ENCODE data around the gene COBLL1. TPM values are rescaled to one million over a fixed set of nuclear protein-coding genes. Genes with fewer than 3 reads are reported as not detected.

The COBLL1 gene
- total RNA-seq, 2 experiments from 2014 or later = 0.28 to 0.45 TPM

DNA sequence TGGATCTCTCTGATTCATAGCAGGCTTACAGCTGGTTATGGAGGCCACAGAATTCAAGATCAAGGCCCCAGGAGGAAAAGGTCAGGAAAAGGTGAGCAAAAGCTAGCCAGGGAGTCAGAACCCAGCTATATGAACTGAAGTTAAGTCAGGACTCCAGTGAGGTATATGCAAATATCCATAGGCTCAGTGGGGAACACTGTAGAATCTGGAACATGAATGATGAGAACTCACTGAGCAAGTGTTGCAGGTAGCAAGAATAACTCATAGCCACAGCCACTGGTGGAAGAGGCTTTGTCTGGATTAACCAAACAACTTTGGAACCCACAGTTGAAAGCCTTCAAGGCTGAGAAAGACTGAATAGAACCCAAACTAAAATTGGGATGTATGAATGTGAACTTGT, 24.7 kb downstream of the COBLL1 start:
- no peaks in the 10 kb centered on the region for H3K36me3 Mint-ChIP-seq
- H3K4me3 Mint-ChIP-seq = no peak overlapping the region
- H3K27ac Mint-ChIP-seq = no peak overlapping the region
- no peak for DNase-seq
- no peaks in the 10 kb centered on the region for H3K9me3 Mint-ChIP-seq
- no peaks in the 10 kb centered on the region for H3K4me1 Mint-ChIP-seq
- H3K27me3 Mint-ChIP-seq = no peaks in the 10 kb centered on the region

GRCh38 chr2:164816046-164816445, 25.6 kb downstream of the COBLL1 start:
- H3K4me1 Mint-ChIP-seq = no peaks in the 10 kb centered on the region
- DNase-seq = no peak
- H3K27me3 Mint-ChIP-seq = no peaks in the 10 kb centered on the region
- no peak overlapping the region for H3K4me3 Mint-ChIP-seq
- H3K27ac Mint-ChIP-seq = no peak overlapping the region
- no peaks in the 10 kb centered on the region for H3K36me3 Mint-ChIP-seq
- H3K9me3 Mint-ChIP-seq = no peaks in the 10 kb centered on the region

DNA sequence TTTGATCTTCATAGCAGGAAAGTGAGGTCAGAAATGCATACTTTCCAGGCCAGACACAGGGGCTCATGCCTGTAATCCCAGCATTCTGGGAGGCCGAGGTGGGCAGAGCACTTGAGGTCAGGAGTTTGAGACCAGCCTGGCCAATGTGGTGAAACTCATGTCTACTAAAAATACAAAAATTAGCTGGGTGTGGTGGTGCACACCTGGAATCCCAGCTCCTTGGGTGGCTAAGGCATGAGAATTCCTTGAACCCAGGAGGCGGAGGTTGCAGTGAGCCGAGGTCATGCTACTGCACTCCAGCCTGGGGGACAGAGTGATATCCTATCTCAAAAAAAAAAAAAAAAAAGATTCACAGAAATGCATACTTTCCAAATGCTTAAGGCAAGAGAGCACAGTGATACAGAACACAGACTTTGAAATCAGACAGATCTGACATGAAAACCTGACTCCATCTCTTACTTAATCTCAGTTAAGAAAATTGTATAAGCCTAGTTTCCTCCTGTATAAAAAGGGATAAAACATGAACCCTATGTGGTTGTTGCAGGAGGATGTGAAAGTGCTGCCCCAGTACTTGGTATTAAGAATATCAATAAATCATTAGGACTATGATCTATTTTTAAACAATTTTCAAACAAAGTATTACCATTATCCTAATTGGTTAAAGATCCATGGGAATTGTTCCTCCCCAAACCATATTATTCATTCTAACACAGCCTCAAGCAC, 26.4 kb downstream of the COBLL1 start:
- Mint-ChIP-seq H3K9me3 (no peaks in the 10 kb centered on the region), H3K4me3 (no peak overlapping the region), H3K36me3 (no peaks in the 10 kb centered on the region), H3K27me3 (no peaks in the 10 kb centered on the region), H3K27ac (no peak overlapping the region), H3K4me1 (no peaks in the 10 kb centered on the region)
- no peak for DNase-seq

GRCh38 chr2:164813535-164813934, 28.1 kb downstream of the COBLL1 start:
- H3K4me3 Mint-ChIP-seq = no peak overlapping the region
- no peaks in the 10 kb centered on the region for H3K27me3 Mint-ChIP-seq
- H3K9me3 Mint-ChIP-seq = no peaks in the 10 kb centered on the region
- no peaks in the 10 kb centered on the region for H3K36me3 Mint-ChIP-seq
- no peak for DNase-seq
- no peaks in the 10 kb centered on the region for H3K4me1 Mint-ChIP-seq
- H3K27ac Mint-ChIP-seq = no peak overlapping the region

DNA sequence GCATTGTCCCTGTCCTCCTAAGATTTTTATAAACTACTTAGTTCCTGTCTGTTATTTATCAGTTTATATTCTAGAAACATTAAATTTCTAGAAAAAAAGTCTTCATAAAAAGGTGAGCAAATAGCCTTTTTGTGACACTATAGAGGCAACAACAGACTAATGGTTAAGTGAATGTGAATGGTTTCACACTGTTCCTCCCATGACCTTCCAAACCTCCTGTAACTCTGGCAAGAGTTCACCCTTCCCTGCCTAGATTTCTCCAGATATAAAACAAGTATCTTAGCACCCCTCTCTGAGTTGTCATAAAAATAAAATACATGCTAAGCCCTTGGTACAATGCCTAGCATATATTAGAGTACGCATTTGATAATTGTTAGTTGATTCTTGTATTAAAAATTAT, 29.2 kb downstream of the COBLL1 start:
- no peak overlapping the region for H3K4me3 Mint-ChIP-seq
- no peaks in the 10 kb centered on the region for H3K27me3 Mint-ChIP-seq
- H3K9me3 Mint-ChIP-seq = no peaks in the 10 kb centered on the region
- DNase-seq = no peak
- H3K36me3 Mint-ChIP-seq = no peaks in the 10 kb centered on the region
- no peak overlapping the region for H3K27ac Mint-ChIP-seq
- no peaks in the 10 kb centered on the region for H3K4me1 Mint-ChIP-seq

DNA sequence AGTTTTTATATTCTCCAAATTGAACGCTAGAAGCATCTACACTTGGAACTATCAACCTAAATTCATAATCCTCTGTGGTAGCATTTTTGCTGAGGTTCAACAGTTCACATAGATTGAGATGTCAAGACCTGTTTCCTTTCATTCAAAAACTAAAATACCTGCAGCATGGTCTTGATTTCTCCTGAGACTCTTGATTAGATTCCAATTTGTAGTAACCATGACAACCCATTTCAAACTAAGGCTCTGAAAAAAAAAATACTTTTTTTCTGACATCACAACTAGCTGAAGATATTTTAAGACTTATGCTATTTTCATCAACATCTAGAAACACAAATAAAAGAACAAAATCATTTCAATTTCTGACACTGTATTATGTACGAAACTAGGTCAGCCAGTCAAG, 29.8 kb downstream of the COBLL1 start:
- no peak for DNase-seq
- Mint-ChIP-seq H3K4me3 (no peak overlapping the region), H3K4me1 (no peaks in the 10 kb centered on the region), H3K9me3 (no peaks in the 10 kb centered on the region), H3K27ac (no peak overlapping the region), H3K36me3 (no peaks in the 10 kb centered on the region), H3K27me3 (no peaks in the 10 kb centered on the region)

DNA sequence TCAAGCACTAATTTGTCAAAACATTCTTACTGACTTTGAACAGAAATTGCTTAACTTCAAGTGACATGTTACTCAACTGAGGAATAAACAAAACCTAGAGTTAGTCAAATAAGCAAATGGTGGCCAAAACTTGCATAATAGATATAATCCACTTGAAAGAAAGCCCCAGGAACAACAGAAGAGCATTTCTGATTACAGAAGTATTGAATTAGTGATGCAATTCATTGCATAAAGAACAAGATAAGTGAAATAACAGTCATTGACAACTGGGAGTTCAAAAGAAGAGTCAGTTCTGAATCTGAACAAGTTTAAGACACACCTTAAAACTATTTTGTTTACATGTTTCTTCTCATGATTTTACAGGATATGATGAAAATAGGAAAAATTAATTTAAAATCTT, 30.8 kb downstream of the COBLL1 start:
- Mint-ChIP-seq H3K9me3 (no peaks in the 10 kb centered on the region), H3K36me3 (no peaks in the 10 kb centered on the region), H3K27ac (no peak overlapping the region), H3K27me3 (no peaks in the 10 kb centered on the region), H3K4me3 (no peak overlapping the region), H3K4me1 (no peaks in the 10 kb centered on the region)
- no peak for DNase-seq

GRCh38 chr2:164808776-164809175, 32.8 kb downstream of the COBLL1 start:
- Mint-ChIP-seq H3K36me3 (no peaks in the 10 kb centered on the region), H3K4me3 (no peak overlapping the region), H3K27me3 (no peaks in the 10 kb centered on the region), H3K27ac (no peak overlapping the region), H3K9me3 (no peaks in the 10 kb centered on the region), H3K4me1 (no peaks in the 10 kb centered on the region)
- no peak for DNase-seq

GRCh38 chr2:164803776-164804466, 37.7 kb downstream of the COBLL1 start:
- Mint-ChIP-seq H3K27ac (no peak overlapping the region), H3K27me3 (no peaks in the 10 kb centered on the region), H3K36me3 (no peaks in the 10 kb centered on the region), H3K4me3 (no peak overlapping the region), H3K9me3 (no peaks in the 10 kb centered on the region), H3K4me1 (peaks cover 4% of the 10 kb centered on the region)
- no peak for DNase-seq

GRCh38 chr2:164802095-164802707, 39.4 kb downstream of the COBLL1 start:
- no peaks in the 10 kb centered on the region for H3K27me3 Mint-ChIP-seq
- no peaks in the 10 kb centered on the region for H3K9me3 Mint-ChIP-seq
- H3K4me3 Mint-ChIP-seq = no peak overlapping the region
- H3K27ac Mint-ChIP-seq = no peak overlapping the region
- H3K36me3 Mint-ChIP-seq = no peaks in the 10 kb centered on the region
- H3K4me1 Mint-ChIP-seq = peaks cover 5% of the 10 kb centered on the region
- no peak for DNase-seq

- Mint-ChIP-seq H3K36me3 (no peaks in the 10 kb centered on the region), H3K27ac (no peak overlapping the region), H3K4me3 (no peak overlapping the region), H3K4me1 (peaks cover 5% of the 10 kb centered on the region), H3K9me3 (no peaks in the 10 kb centered on the region), H3K27me3 (no peaks in the 10 kb centered on the region)
- no peak for DNase-seq
These were observed 41.1 kb downstream of the COBLL1 start for GRCh38 chr2:164800572-164800971.

- H3K4me1 Mint-ChIP-seq = peaks cover 5% of the 10 kb centered on the region
- H3K27me3 Mint-ChIP-seq = peaks cover 5% of the 10 kb centered on the region
- H3K27ac Mint-ChIP-seq = no peak overlapping the region
- DNase-seq = no peak
- no peak overlapping the region for H3K4me3 Mint-ChIP-seq
- no peaks in the 10 kb centered on the region for H3K9me3 Mint-ChIP-seq
- no peaks in the 10 kb centered on the region for H3K36me3 Mint-ChIP-seq
These were observed 44.0 kb downstream of the COBLL1 start for GRCh38 chr2:164797627-164798026.

GRCh38 chr2:164796999-164797398, 44.6 kb downstream of the COBLL1 start:
- no peak overlapping the region for H3K27ac Mint-ChIP-seq
- no peaks in the 10 kb centered on the region for H3K9me3 Mint-ChIP-seq
- DNase-seq = no peak
- H3K4me3 Mint-ChIP-seq = no peak overlapping the region
- no peaks in the 10 kb centered on the region for H3K36me3 Mint-ChIP-seq
- peaks cover 2% of the 10 kb centered on the region for H3K4me1 Mint-ChIP-seq
- H3K27me3 Mint-ChIP-seq = peaks cover 5% of the 10 kb centered on the region

GRCh38 chr2:164794432-164795231, 47.0 kb downstream of the COBLL1 start:
- DNase-seq = no peak
- no peaks in the 10 kb centered on the region for H3K36me3 Mint-ChIP-seq
- no peaks in the 10 kb centered on the region for H3K9me3 Mint-ChIP-seq
- peaks cover 5% of the 10 kb centered on the region for H3K27me3 Mint-ChIP-seq
- H3K4me1 Mint-ChIP-seq = peaks cover 2% of the 10 kb centered on the region
- H3K4me3 Mint-ChIP-seq = no peak overlapping the region
- no peak overlapping the region for H3K27ac Mint-ChIP-seq

DNA sequence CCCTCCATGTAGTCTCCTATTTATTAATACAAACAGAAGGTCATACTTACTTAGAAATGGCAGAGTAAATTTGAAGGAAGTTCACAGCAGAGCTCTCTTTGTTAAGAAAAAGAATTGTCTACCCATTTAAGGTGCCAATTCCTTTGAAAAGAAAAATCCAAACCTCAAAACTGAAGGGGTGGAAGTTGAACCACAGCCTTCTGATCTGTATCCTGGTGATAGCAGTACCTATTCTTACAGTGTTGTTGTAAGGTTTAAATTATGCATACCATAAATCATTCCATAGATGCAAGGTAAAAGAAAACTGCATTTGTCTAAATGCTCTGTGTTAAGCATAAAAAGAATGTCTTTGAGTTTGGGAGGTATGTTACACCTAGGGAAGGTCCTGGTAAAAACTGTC, 47.6 kb downstream of the COBLL1 start:
- Mint-ChIP-seq H3K27me3 (peaks cover 5% of the 10 kb centered on the region), H3K27ac (no peak overlapping the region), H3K36me3 (no peaks in the 10 kb centered on the region), H3K9me3 (no peaks in the 10 kb centered on the region), H3K4me1 (peaks cover 2% of the 10 kb centered on the region), H3K4me3 (no peak overlapping the region)
- DNase-seq = no peak
